Raji (cell line): ENCODE data around the gene FGFBP3.
A peak's percentile ranks its signal among the peaks of the same experiment; 100 is the strongest.

ENCODE experiments used
- POLR2A ChIP-seq: IDR thresholded peaks from 2 replicates; pipeline ENCODE4 v1.6.1; 2011; ENCODE audit warnings: low read depth, low read length, control low read depth; ENCODE audit not compliant: insufficient read depth

FGFBP3 gene

GRCh38 chr10:91919651-91920050 is 10.4 kb upstream of the FGFBP3 start:
- TF ChIP-seq POLR2A, result no peak

GRCh38 chr10:91910467-91910866 is 1.2 kb upstream of the FGFBP3 start:
- no peak for TF ChIP-seq POLR2A

GRCh38 chr10:91908337-91909116 is 759 bp downstream of the FGFBP3 start:
- TF ChIP-seq POLR2A, result 0 out of 2 replicates have a peak, but pooled peaks have one; percentile 55

- no peak; the same call in 1 of the 2 replicates for TF ChIP-seq POLR2A
Observed at GRCh38 chr10:91907914-91908336, 1.4 kb downstream of the FGFBP3 start.

GRCh38 chr10:91907033-91907594 is 2.2 kb downstream of the FGFBP3 start:
- no peak for TF ChIP-seq POLR2A

- TF ChIP-seq POLR2A, result no peak
Observed at GRCh38 chr10:91901784-91902677, 7.3 kb downstream of the FGFBP3 start.

GRCh38 chr10:91897421-91897820 is 11.9 kb downstream of the FGFBP3 start:
- no peak for TF ChIP-seq POLR2A

GRCh38 chr10:91896212-91896756 is 13.0 kb downstream of the FGFBP3 start:
- no peak for TF ChIP-seq POLR2A

GRCh38 chr10:91893051-91893450 is 16.2 kb downstream of the FGFBP3 start:
- TF ChIP-seq POLR2A, result no peak

- no peak for TF ChIP-seq POLR2A
Observed at GRCh38 chr10:91891125-91892001, 17.9 kb downstream of the FGFBP3 start.

- no peak for TF ChIP-seq POLR2A
Observed at GRCh38 chr10:91887272-91888076, 21.8 kb downstream of the FGFBP3 start.

GRCh38 chr10:91886954-91887271 is 22.4 kb downstream of the FGFBP3 start:
- no peak for TF ChIP-seq POLR2A

GRCh38 chr10:91885362-91886079 is 23.8 kb downstream of the FGFBP3 start:
- no peak for TF ChIP-seq POLR2A
